DMS153 (cell line): ENCODE measurements around the gene LATS2.
"Not testable (repeated sequence)": the region's sequence is repeated elsewhere in the genome, so short reads cannot be mapped to it uniquely, and the experiment has no call there.

Source experiments
- DNase-seq: peaks from one replicate; lab custom pipeline; 2025; lab: John Stamatoyannopoulos, UW

The LATS2 gene

GRCh38 chr13:21075379-21076249 is 14.2 kb upstream of the LATS2 start:
- no peak for DNase-seq

GRCh38 chr13:21075011-21075378 is 13.6 kb upstream of the LATS2 start:
- DNase-seq, result no peak

- DNase-seq, result no peak
Measured at GRCh38 chr13:21074546-21074945, 13.2 kb upstream of the LATS2 start.

- DNase-seq, result no peak
Measured at GRCh38 chr13:21071924-21072323, 10.5 kb upstream of the LATS2 start.

GRCh38 chr13:21071015-21071414 is 9.6 kb upstream of the LATS2 start:
- DNase-seq, result no peak

- no peak for DNase-seq
Measured at GRCh38 chr13:21069561-21070004, 8.2 kb upstream of the LATS2 start.

- DNase-seq, result no peak
Measured at GRCh38 chr13:21067848-21068247, 6.5 kb upstream of the LATS2 start.

GRCh38 chr13:21066946-21067345 is 5.6 kb upstream of the LATS2 start:
- DNase-seq, result no peak

- no peak for DNase-seq
Measured at GRCh38 chr13:21065686-21066085, 4.3 kb upstream of the LATS2 start.

GRCh38 chr13:21063031-21063430 is 1.6 kb upstream of the LATS2 start:
- no peak for DNase-seq

- no peak for DNase-seq
Measured at GRCh38 chr13:21060338-21061028, 903 bp downstream of the LATS2 start.

- DNase-seq, result no peak
Measured at GRCh38 chr13:21059641-21060337, 1.6 kb downstream of the LATS2 start.

GRCh38 chr13:21058361-21058760 is 3.0 kb downstream of the LATS2 start:
- DNase-seq, result no peak

GRCh38 chr13:21055511-21056045 is 5.8 kb downstream of the LATS2 start:
- no peak for DNase-seq

- no peak for DNase-seq
Measured at GRCh38 chr13:21055016-21055415, 6.4 kb downstream of the LATS2 start.

- DNase-seq, result no peak
Measured at GRCh38 chr13:21054313-21054712, 7.1 kb downstream of the LATS2 start.

GRCh38 chr13:21053231-21053630 is 8.2 kb downstream of the LATS2 start:
- DNase-seq, result no peak

GRCh38 chr13:21051675-21052074 is 9.7 kb downstream of the LATS2 start:
- DNase-seq, result no peak

GRCh38 chr13:21050288-21051197 is 10.8 kb downstream of the LATS2 start:
- DNase-seq, result no peak

- not testable (repeated sequence) for DNase-seq
Measured at GRCh38 chr13:21049731-21050130, 11.7 kb downstream of the LATS2 start.

GRCh38 chr13:21048901-21049698 is 12.3 kb downstream of the LATS2 start:
- DNase-seq, result no peak
